GM12878 (cell line): Measurements from ENCODE around the gene BRF1.

Experiments
- CTCF ChIP-seq, 3 experiments: IDR thresholded peaks in 2 of 3; conservative IDR thresholded peaks in 1 of 3; 2 replicates each; pipeline ENCODE4 v1.5.1; 2011; ENCODE audit warnings: low read depth in 3 of 3, low read length in 3 of 3, mild to moderate bottlenecking in 3 of 3, control low read depth in 2 of 3, moderate library complexity in 2 of 3, inconsistent platforms in 1 of 3, mixed read lengths in 1 of 3; ENCODE audit not compliant: control insufficient read depth in 2 of 3, insufficient read depth in 1 of 3; ENCODE audit errors: extremely low read depth in 1 of 3
- EP300 ChIP-seq, 2 experiments: fragments of 150-350 bp in 1 of 2; IDR thresholded peaks; 2 replicates each; pipeline ENCODE4 v1.6.1; 2011 to 2012; ENCODE audit warnings: low read depth in 2 of 2, low read length in 2 of 2, borderline replicate concordance in 1 of 2, improper control_type of control experiment in 1 of 2, inconsistent platforms in 1 of 2; ENCODE audit not compliant: control insufficient read depth in 1 of 2
- PML ChIP-seq: IDR thresholded peaks from 2 replicates; pipeline ENCODE4 v1.6.1; 2012; ENCODE audit warnings: low read length, inconsistent platforms
- RBBP5 ChIP-seq: fragments of 200-600 bp; sonication (generic); conservative IDR thresholded peaks from 2 replicates; pipeline ENCODE4 v1.6.1; 2016
- SMC3 ChIP-seq: IDR thresholded peaks from 2 replicates; pipeline ENCODE4 v1.6.1; 2011; ENCODE audit warnings: low read length, improper control_type of control experiment, borderline replicate concordance
- ZBTB4 ChIP-seq: fragments of 450-650 bp; formaldehyde crosslinking; IDR thresholded peaks from 2 replicates; pipeline ENCODE4 v1.4.0; 2022; ENCODE audit warnings: mild to moderate bottlenecking, moderate library complexity

- TF ChIP-seq RBBP5, result no peak
- TF ChIP-seq PML, result no peak
- no peak for TF ChIP-seq EP300 (IDR thresholded peaks at IDR 0.05; ENCODE audit: borderline replicate concordance in 1 of 2, control insufficient read depth in 1 of 2, low read depth in 2 of 2, low read length in 2 of 2)
- TF ChIP-seq CTCF (IDR thresholded peaks at IDR 0.05 in 2 of 3, conservative IDR thresholded peaks at IDR 0.05 in 1 of 3; ENCODE audit: control insufficient read depth in 2 of 3, extremely low read depth in 1 of 3, insufficient read depth in 1 of 3, low read depth in 3 of 3, low read length in 3 of 3), result no peak
- no peak for TF ChIP-seq SMC3
- no peak for TF ChIP-seq ZBTB4 (CRISPR knock-in tag)
These were observed 73.5 kb downstream of the BRF1 start for GRCh38 chr14:105227346-105227745.
